HG03520 (cell line): ENCODE results near the gene ATP6V0C.
A peak's percentile ranks its signal among the peaks of the same experiment; 100 is the strongest.
"Not testable (repeated sequence)": the region's sequence is repeated elsewhere in the genome, so short reads cannot be mapped to it uniquely, and the experiment has no call there.

Experiments
- ATAC-seq: cut with Tn5 transposase; IDR thresholded peaks from one replicate; pipeline ENCODE4 v1.9.1; 2021; ENCODE audit warnings: mild to moderate bottlenecking, moderate library complexity; ENCODE audit not compliant: unreplicated experiment

Gene ATP6V0C

DNA sequence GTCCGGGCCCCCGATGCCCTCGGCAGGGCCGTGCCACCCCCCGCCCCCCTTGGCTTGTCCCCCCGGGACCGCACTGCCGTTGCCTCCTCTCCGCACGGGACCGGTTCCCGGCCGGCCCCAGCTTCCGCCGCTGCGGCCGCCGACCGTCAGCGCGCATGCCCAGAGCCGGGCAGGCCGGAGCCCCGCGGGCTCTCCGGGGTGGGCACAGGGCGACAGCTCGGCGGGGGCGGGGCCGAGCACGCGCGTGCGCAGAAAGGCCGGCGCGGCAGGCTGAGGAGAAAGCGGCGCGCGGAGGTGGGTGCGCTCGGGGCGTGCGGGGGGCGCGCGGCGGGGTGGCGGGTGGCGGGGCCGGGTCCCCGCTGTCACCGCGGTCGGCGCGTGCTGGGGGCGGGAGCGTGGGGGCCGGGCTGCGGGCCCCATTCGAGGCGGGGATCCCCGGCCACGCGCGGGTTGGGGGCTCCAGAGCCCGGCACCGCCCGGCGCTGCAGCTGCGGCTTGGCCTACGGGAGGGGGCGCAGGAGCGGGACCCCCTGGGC lies 38.8 kb upstream of the ATP6V0C start, which contains the start of gene TBC1D24:
Gene TBC1D24, plus strand, starts transcription at position 251 of the 536 bp plus-strand sequence. CDS start 21,022 bp downstream, outside the sequence.
- peak; percentile 49 for ATAC-seq

GRCh38 chr16:2475413-2476344 lies 38.1 kb upstream of the ATP6V0C start:
- ATAC-seq = no peak

DNA sequence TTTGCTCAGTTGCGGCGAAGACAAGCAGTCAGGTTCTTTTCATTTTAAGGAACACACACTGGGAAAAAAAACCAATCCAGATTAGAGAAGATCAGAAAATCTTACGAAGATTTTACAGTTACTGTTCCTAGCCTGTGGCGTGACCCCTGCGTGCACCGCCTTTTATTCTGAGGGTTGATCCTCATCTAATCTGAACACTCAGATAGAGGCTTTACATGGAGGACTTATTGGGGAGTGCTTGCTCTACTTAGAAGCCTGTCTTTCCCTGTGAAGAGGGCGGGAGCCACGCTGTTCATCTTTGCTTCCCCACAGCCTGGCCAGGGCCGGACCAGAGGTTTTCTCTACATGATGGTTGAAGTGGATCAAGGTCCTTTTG lies 37.4 kb upstream of the ATP6V0C start:
- no peak for ATAC-seq

DNA sequence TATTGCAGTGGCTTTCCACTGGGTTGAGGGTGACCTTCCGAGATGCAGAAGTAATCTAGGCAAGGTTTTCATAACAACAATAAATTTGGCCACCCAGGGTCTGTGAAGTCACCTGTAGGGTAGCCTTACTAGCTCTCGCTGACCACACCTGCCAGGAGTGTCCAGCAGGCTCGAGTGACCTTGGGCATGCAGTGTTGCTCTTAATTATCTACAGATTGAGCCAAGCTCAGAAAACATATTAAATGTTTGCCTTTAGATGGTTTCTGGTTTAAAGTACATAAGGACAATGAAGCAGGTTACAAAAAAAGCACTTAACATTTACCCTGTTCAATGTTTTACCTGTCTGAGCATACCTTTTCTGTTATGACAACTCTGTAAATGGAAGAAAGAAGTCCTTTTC lies 37.0 kb upstream of the ATP6V0C start:
- ATAC-seq = no peak

- ATAC-seq = no peak
These were observed 36.4 kb upstream of the ATP6V0C start for GRCh38 chr16:2477327-2477726.

GRCh38 chr16:2478279-2478678 lies 35.5 kb upstream of the ATP6V0C start:
- no peak for ATAC-seq

- ATAC-seq = not testable (repeated sequence)
These were observed 33.8 kb upstream of the ATP6V0C start for GRCh38 chr16:2479996-2480395.

DNA sequence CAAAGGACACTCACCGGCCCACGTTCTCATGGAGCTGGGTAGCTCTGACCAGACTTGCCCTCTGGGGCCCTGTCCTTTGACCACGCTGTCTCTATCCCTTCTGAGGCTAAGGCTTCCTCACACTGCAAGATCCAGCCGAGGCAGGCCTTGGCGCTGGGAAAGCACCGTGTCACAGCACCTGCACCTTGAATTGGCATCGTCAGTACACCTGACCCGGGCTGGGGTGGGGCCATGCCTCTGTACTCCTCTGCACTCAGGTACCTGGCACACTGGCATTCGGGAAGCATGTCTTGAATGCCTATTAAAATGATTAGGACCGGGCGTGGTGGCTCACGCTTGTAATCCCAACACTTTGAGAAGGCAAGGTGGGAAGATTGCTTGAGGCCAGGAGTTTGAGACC lies 32.8 kb upstream of the ATP6V0C start:
- no peak for ATAC-seq

DNA sequence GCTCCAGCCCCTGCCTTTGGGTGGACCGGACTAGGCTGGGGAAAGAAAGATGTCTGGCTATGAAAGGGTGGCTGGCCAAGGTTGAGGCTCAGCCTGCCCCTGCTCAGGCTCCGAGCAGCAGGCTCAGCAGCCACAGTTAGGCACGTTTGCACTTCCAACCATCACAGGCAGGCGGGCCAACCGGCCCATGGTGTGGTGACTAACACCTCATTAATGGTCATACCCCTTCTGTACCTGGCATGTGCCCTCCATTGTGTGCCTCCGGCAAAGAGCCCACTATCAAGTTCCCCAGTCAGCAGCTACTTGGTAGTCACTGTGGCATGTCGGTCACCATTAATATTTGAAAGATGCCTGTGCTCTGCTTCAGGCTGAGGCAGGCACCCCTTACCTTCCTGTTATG lies 32.1 kb upstream of the ATP6V0C start:
- no peak for ATAC-seq

- no peak for ATAC-seq
These were observed 31.5 kb upstream of the ATP6V0C start for GRCh38 chr16:2482249-2482648.

DNA sequence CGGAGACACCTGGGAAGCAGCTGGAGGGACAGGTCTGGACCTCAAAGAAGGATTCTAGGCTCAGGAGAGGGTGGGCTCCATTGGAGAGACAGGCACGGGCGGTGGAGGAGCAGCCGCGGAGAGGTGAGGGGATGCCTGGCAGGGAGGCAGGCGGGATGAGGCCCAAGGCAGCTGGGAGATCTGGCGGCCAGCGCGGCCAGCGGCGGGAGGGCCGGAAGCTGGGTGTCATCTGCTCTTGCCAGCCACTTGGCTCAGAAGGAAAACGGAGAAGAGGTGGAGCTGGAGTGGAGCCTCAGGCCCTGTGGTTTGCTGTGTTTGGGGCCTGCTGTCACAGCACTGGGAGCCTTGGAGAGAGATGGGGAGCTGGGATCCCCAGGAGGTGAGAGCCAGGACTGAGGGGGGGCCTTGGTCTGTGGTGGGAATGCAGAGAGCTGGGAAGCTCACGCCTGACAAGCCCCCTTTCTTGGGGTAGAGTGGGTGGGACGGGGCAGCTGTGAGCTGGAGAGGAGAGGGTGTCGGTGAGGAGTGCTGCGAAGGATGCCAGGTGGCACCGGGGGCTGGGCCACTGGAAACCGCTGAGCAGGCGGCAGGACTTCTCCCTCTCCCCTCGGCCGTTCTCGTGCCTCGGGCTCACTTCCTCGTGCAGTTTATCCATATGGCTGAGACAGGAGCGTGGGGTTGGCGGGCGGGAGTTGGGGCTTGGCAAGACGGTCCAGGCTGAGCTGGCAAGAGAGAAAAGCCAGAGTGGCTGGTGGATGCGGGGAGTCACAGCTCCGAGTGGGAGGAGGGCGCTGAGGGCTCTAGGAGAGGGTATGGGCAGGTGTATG lies 30.8 kb upstream of the ATP6V0C start:
- no peak for ATAC-seq

DNA sequence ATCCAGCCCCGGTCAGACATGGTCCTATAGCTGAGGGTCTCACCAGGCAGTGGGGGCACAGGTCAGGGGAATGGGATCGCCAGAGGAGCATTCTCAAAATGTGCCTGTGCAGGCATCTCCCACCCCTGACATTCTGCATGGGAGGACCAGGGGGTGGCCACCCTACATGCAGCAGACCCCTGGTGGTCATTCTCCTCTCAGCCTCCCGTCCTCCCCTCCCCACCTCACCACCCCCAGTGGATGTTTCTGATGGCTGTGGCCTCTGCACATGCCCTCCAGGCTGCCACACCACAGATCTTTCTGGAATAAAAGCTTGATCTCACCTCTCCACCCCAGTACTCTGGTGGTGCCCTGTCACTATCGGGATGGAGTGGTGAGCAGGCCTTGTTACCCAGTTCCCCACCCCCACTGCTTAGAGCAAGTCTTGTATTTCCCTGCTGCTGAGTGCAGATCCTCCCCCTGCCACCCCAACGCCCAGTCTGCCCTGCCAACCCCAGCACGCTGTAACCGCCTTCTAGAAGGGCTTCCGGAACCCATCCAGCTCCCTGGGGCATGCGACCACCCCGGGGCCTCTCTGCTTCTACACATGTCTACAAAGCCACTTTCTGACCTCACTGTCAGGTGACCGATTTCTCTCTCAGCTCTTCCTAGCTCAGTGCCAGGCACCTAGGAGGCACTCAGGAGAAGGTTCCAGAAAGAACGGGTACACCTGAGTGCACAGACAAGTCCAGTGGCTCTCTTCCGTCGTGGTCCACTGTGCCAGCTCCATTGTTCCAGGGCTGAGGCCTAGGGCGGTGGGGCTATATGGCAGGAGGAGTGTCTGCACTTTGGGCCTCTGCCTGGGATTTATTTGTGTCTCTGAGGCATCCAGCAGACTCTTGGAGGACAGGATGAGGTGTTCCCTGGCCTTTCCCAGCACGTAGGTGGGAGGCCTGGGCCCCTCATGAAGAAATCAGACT lies 29.5 kb upstream of the ATP6V0C start:
- no peak for ATAC-seq

GRCh38 chr16:2484898-2485508 lies 28.7 kb upstream of the ATP6V0C start:
- no peak for ATAC-seq

GRCh38 chr16:2485811-2486507 lies 27.8 kb upstream of the ATP6V0C start:
- no peak for ATAC-seq

GRCh38 chr16:2486645-2487516 lies 26.9 kb upstream of the ATP6V0C start:
- ATAC-seq = no peak

- ATAC-seq = no peak
These were observed 26.3 kb upstream of the ATP6V0C start for GRCh38 chr16:2487517-2487842.

- ATAC-seq = no peak
These were observed 25.7 kb upstream of the ATP6V0C start for GRCh38 chr16:2487903-2488531.

GRCh38 chr16:2489581-2489980 lies 24.2 kb upstream of the ATP6V0C start:
- no peak for ATAC-seq
